GM18951 (cell line): ENCODE data around the gene TTC4.

ENCODE experiments used
- POLR2A ChIP-seq: IDR thresholded peaks from 4 replicates; pipeline ENCODE4 v1.6.1; 2011; ENCODE audit warnings: mild to moderate bottlenecking; ENCODE audit not compliant: insufficient read length, insufficient read depth; ENCODE audit errors: extremely low read depth
- in situ Hi-C: fragments of 300-500 bp; cut with MboI; formaldehyde crosslinking; loops from one replicate; pipeline ENCODE4 v1.12.0; 2022; ENCODE audit warnings: low sequenced_read_pairs, mixed read lengths, inconsistent platforms; ENCODE audit not compliant: unreplicated experiment

The TTC4 gene

GRCh38 chr1:54711536-54711935 is 4.1 kb upstream of the TTC4 start:
- TF ChIP-seq POLR2A, result no peak
- in situ Hi-C loops, result no loop called here

GRCh38 chr1:54714881-54715492 is 674 bp upstream of the TTC4 start:
- in situ Hi-C loops, result no loop called here
- no peak for TF ChIP-seq POLR2A

GRCh38 chr1:54716299-54717047 is 812 bp downstream of the TTC4 start:
- TF ChIP-seq POLR2A, result no peak
- in situ Hi-C loops, result no loop called here

DNA sequence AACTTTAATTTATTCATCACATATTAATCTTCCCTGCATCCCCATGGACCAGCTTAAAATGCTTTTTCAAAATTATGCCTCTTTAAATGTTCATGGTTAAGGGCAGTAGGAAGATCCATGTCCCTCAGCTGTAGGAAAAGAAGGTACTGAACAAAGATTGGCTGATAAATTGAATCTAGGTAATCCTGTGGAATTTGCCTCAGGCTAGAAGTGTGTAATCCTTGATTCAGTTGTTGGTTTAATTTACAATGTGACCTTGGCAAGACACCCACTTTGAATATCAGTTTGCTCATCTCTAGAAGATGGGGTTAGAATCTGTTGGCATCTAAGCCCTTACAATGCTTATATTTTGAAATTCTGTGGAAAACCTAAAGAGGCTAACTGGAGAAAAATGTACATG is 6.1 kb downstream of the TTC4 start:
- in situ Hi-C loops, result no loop called here
- TF ChIP-seq POLR2A, result no peak

DNA sequence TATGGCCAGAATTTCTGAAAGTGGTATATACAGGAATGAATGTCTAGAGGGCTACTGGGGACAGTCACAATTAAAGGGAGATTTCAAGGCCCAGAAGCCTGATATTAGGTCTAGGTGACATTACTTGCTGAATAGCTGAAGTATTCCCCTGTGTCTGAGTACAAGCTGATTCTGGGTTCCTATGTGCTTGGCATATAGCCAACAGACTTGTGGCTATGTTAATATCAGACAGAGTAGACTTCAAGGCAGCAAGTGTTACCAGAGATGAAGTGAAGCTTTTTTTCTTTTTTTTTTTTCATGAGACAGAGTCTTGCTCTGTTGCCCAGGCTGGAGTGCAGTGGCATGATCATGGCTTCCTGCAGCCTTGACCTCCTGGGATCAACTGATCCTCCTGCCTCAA is 8.3 kb downstream of the TTC4 start:
- in situ Hi-C loops, result no loop called here
- TF ChIP-seq POLR2A, result no peak

GRCh38 chr1:54724771-54725170 is 9.1 kb downstream of the TTC4 start:
- in situ Hi-C loops, result no loop called here
- no peak for TF ChIP-seq POLR2A

DNA sequence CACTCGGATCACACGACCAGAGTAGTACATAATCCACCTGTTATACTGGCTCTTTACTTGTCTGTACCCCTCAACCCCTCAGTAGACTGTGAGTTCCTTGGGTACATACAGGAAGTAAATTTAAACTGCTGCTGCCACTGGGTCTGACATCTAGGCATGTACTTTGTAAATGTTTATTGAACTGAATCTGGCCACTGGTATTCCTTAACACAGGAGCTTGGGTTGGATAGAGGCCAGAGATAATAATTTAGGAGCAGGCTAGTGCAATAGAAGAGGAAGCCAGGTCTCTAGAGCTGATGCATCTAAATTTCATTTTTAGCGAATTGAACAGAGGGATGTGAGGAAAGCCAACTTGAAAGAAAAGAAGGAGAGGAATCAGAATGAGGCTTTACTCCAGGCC is 12.4 kb downstream of the TTC4 start:
- TF ChIP-seq POLR2A, result no peak
- in situ Hi-C loops, result no loop called here

GRCh38 chr1:54736685-54737084 is 21.0 kb downstream of the TTC4 start:
- in situ Hi-C loops, result no loop called here
- no peak for TF ChIP-seq POLR2A

DNA sequence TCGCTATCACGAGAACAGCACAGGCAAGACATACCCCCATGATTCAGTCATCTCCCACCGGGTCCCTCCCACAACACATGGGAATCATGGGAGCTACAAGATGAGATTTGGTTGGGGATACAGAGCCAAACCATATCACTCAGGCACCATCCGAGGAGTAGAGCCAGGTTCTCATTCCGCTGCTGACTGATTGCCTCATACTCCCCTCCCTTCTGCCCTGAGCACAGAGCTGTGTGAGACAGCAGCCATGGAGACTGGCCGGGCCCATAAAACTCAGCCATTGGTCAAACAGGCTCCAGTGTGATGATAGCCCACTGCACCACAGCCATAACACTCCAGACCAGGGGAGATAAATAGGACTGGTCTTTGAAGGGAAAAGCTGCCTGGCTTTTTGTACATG is 22.6 kb downstream of the TTC4 start:
- in situ Hi-C loops, result no loop called here
- TF ChIP-seq POLR2A, result no peak

GRCh38 chr1:54741531-54741930 is 25.9 kb downstream of the TTC4 start:
- no peak for TF ChIP-seq POLR2A
- in situ Hi-C loops, result no loop called here

- in situ Hi-C loops, result no loop called here
- no peak for TF ChIP-seq POLR2A
Measured at GRCh38 chr1:54742282-54742681, 26.6 kb downstream of the TTC4 start.

GRCh38 chr1:54743416-54744226 is 28.0 kb downstream of the TTC4 start:
- in situ Hi-C loops, result no loop called here
- TF ChIP-seq POLR2A, result no peak

DNA sequence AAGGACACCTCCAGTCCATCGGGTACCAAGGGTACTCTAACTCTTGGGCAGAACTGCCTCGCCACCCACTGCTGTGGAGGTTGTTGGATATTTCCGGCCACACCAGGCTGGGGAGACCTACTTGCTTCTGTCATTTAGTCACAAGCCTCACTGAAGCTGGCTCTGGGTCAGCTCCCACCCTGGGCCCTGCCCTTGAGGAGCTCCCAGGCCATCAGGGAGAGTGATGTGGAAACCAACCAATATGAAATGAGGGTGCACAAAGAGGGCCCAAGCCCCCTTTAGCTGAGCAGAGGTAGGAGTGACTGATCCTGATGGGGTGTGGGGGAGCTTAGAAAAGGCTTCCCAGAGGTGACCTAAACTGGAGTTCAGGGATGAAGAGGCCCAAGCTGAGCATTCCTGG is 29.0 kb downstream of the TTC4 start:
- in situ Hi-C loops, result no loop called here

More for the DNA sequence above, 29.0 kb downstream of the TTC4 start:
- TF ChIP-seq POLR2A, result no peak
